KMS-11 (cell line): ENCODE data around the gene ANGEL1.

Source experiments
- H2AFZ ChIP-seq: fragments of 200-600 bp; sonication (generic); 2 replicates; pipeline ENCODE4 v1.6.1; 2016; ENCODE audit warnings: antibody characterized with exemption, mixed run types, low read depth
- H3K27ac ChIP-seq: fragments of 200-600 bp; sonication (generic); 2 replicates; pipeline ENCODE4 v1.6.1; 2016; ENCODE audit warnings: mild to moderate bottlenecking, mixed run types
- H3K27me3 ChIP-seq: fragments of 200-600 bp; sonication (generic); 2 replicates; pipeline ENCODE4 v1.6.1; 2017; ENCODE audit warnings: mild to moderate bottlenecking, low read depth, mixed run types, moderate library complexity; ENCODE audit not compliant: insufficient read depth
- H3K36me3 ChIP-seq: fragments of 200-600 bp; sonication (generic); 2 replicates; pipeline ENCODE4 v1.6.1; 2017; ENCODE audit warnings: mild to moderate bottlenecking, mixed run types; ENCODE audit not compliant: insufficient read depth
- H3K4me1 ChIP-seq: fragments of 200-600 bp; sonication (generic); 2 replicates; pipeline ENCODE4 v1.6.1; 2016; ENCODE audit warnings: mild to moderate bottlenecking, low read depth, mixed run types; ENCODE audit not compliant: poor library complexity, severe bottlenecking
- H3K4me2 ChIP-seq: fragments of 200-600 bp; sonication (generic); 2 replicates; pipeline ENCODE4 v1.7.0; 2016; ENCODE audit warnings: mild to moderate bottlenecking, mixed run types
- H3K4me3 ChIP-seq: fragments of 200-600 bp; sonication (generic); IDR thresholded peaks from 2 replicates; pipeline ENCODE4 v1.6.1; 2017; ENCODE audit warnings: low read depth, low read length, mixed read lengths; ENCODE audit not compliant: insufficient read depth
- H3K79me2 ChIP-seq: fragments of 200-600 bp; sonication (generic); 2 replicates; pipeline ENCODE4 v1.6.1; 2016; ENCODE audit warnings: low read depth, mixed run types; ENCODE audit not compliant: insufficient read depth
- H3K9ac ChIP-seq: fragments of 200-600 bp; sonication (generic); 2 replicates; pipeline ENCODE4 v1.6.1; 2016; ENCODE audit warnings: mild to moderate bottlenecking, mixed run types
- H4K20me1 ChIP-seq: fragments of 200-600 bp; sonication (generic); 2 replicates; pipeline ENCODE4 v1.6.1; 2016; ENCODE audit warnings: mild to moderate bottlenecking, mixed run types; ENCODE audit not compliant: insufficient read depth
- TF ChIP-seq, protein P1 (sequence below): fragments of 200-600 bp; sonication (generic); conservative IDR thresholded peaks from 2 replicates; pipeline ENCODE4 v1.6.1; 2017; ENCODE audit warnings: low read depth, mild to moderate bottlenecking, antibody characterized with exemption, low read length, moderate library complexity, mixed read lengths

Gene ANGEL1

DNA sequence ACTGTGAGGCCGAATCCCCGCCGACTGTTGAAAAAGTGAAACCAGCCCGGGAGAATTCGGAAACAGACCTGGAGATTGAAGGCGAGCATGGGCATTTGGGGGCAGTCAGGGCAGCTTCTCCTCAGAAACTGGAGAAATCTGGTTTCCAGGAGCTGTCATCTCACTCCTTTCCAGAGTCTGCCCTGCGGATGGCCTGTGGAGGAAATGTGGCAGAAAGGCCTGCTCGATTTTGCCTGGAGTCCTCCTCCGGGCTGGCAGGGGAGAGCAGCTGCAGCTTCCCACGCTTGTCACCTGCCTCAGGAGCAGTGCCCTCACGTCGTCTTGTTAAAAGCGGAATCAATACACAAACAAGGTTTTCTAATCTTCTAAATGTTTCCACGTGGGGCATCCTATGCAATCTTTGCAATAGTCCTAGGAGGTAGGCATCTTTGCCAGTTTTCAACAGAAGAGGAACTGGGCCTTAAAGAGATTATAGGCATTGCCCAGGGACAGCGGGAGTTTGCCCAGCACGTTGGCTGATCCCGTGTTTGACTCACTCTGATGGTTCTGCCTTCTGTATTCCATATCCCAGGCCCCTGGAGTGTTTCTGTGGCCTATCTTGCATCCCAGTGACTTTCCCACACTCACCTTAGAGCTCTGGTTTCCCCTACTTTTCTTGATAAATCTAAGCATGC is 15.8 kb upstream of the ANGEL1 start:
- TF ChIP-seq, protein P1, sequence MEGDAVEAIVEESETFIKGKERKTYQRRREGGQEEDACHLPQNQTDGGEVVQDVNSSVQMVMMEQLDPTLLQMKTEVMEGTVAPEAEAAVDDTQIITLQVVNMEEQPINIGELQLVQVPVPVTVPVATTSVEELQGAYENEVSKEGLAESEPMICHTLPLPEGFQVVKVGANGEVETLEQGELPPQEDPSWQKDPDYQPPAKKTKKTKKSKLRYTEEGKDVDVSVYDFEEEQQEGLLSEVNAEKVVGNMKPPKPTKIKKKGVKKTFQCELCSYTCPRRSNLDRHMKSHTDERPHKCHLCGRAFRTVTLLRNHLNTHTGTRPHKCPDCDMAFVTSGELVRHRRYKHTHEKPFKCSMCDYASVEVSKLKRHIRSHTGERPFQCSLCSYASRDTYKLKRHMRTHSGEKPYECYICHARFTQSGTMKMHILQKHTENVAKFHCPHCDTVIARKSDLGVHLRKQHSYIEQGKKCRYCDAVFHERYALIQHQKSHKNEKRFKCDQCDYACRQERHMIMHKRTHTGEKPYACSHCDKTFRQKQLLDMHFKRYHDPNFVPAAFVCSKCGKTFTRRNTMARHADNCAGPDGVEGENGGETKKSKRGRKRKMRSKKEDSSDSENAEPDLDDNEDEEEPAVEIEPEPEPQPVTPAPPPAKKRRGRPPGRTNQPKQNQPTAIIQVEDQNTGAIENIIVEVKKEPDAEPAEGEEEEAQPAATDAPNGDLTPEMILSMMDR = no peak
- no peak overlapping the region for H3K27ac ChIP-seq
- no peak overlapping the region for H3K4me2 ChIP-seq

GRCh38 chr14:76827696-76828296 is 15.1 kb upstream of the ANGEL1 start:
- Histone ChIP-seq H3K27me3 (no peaks in the 10 kb centered on the region), H2AFZ (no peak overlapping the region), H3K9ac (no peak overlapping the region), H3K36me3 (no peaks in the 10 kb centered on the region), H3K79me2 (no peaks in the 10 kb centered on the region), H4K20me1 (no peaks in the 10 kb centered on the region), H3K4me3 (no peak overlapping the region), H3K27ac (no peak overlapping the region), H3K4me2 (no peak overlapping the region), H3K4me1 (no peaks in the 10 kb centered on the region)
- TF ChIP-seq, protein P1 = no peak

More for the DNA sequence above, 15.8 kb upstream of the ANGEL1 start:
- Histone ChIP-seq H3K79me2 (no peaks in the 10 kb centered on the region), H3K27me3 (no peaks in the 10 kb centered on the region), H3K9ac (no peak overlapping the region), H2AFZ (no peak overlapping the region), H4K20me1 (no peaks in the 10 kb centered on the region), H3K4me1 (no peaks in the 10 kb centered on the region), H3K4me3 (no peak overlapping the region), H3K36me3 (no peaks in the 10 kb centered on the region)

DNA sequence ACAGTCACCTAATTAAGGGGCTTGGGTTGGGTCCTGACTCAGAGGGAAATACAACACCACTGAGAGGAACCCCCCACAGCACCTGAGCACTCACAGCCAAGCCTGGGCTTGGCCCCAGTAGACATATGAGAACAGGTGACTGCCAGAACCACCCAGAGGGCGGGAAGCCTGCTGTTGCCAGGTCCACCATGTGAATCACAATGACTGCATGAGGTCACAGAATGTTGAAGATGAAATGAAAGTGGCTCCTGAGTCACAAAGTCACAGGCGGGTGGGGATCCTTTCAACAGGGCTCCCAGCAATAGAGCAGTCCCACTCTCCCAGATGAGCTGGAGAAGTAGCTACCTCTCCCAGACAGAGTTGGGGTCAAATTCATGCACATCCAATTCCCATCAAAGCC is 13.4 kb upstream of the ANGEL1 start, which contains the start of gene LRRC74A:
Gene LRRC74A, plus strand, starts transcription at position 287 of the 400 bp plus-strand sequence. CDS start 290 bp downstream, outside the sequence.
- Histone ChIP-seq H3K36me3 (no peaks in the 10 kb centered on the region), H3K79me2 (no peaks in the 10 kb centered on the region), H3K27ac (no peak within 1 kb of the TSS), H3K27me3 (no peaks in the 10 kb centered on the region), H3K4me2 (no peak within 1 kb of the TSS), H3K4me3 (no peak within 1 kb of the TSS), H3K4me1 (no peaks in the 10 kb centered on the region), H3K9ac (no peak within 1 kb of the TSS), H4K20me1 (no peaks in the 10 kb centered on the region), H2AFZ (no peak within 1 kb of the TSS)
- TF ChIP-seq, protein P1 = no peak

- Histone ChIP-seq H2AFZ (no peak overlapping the region), H3K27me3 (no peaks in the 10 kb centered on the region), H3K27ac (no peak overlapping the region), H3K36me3 (no peaks in the 10 kb centered on the region), H3K79me2 (no peaks in the 10 kb centered on the region), H3K4me1 (no peaks in the 10 kb centered on the region), H3K4me3 (no peak overlapping the region), H3K4me2 (no peak overlapping the region), H4K20me1 (no peaks in the 10 kb centered on the region), H3K9ac (no peak overlapping the region)
- TF ChIP-seq, protein P1 = no peak
Measured at GRCh38 chr14:76820700-76821099, 8.0 kb upstream of the ANGEL1 start.
